Measurements from ENCODE around the gene MAPK8.

- TF ChIP-seq, protein P1, sequence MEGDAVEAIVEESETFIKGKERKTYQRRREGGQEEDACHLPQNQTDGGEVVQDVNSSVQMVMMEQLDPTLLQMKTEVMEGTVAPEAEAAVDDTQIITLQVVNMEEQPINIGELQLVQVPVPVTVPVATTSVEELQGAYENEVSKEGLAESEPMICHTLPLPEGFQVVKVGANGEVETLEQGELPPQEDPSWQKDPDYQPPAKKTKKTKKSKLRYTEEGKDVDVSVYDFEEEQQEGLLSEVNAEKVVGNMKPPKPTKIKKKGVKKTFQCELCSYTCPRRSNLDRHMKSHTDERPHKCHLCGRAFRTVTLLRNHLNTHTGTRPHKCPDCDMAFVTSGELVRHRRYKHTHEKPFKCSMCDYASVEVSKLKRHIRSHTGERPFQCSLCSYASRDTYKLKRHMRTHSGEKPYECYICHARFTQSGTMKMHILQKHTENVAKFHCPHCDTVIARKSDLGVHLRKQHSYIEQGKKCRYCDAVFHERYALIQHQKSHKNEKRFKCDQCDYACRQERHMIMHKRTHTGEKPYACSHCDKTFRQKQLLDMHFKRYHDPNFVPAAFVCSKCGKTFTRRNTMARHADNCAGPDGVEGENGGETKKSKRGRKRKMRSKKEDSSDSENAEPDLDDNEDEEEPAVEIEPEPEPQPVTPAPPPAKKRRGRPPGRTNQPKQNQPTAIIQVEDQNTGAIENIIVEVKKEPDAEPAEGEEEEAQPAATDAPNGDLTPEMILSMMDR (IDR thresholded peaks at IDR 0.05; ENCODE audit: low read depth, low read length) = no peak
- TF ChIP-seq MAX (IDR thresholded peaks at IDR 0.05; ENCODE audit: low read depth, low read length) = no peak
Observed at GRCh38 chr10:48332871-48333216, 26.4 kb downstream of the MAPK8 start.
